ENCODE data around the gene GFRA1.

DNA sequence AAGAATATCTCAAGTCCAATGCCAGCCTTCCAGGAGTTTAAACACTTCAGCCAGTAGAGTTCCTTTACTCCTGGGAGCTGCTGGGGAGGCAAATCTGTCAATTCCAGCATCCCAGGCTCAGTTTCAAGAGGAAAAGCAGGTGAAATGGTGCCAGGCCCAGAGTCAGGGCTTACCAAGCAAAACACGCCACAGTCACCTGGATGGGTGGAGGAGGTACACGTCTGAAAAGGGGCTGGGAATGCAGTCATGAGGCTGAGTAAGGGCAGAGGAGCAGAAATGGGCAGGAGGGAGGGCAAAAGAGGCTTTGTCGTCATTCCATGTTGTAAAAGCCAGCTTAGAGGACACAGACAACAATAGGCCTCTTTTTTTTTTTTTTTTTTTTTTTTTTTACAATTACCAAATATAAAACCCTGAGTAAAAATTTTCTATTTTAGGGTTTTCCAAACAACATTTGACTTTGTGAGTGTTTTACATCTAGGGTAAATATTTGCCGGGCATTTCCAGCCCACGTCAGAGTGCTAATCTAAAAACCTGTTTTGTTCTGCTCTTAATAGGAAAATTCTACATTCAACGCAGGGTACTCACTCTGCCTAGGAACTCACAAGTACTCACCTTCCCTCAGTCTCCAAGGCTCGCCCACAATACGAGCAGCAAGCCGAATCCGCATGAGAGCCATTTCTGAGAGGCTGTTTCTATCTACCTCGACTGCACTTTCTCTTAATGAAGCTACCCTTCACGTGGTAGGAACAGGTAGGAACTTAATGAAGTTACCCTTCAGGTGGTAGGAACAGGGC lies 21.2 kb downstream of the GFRA1 start:
- TF ChIP-seq, protein P1, sequence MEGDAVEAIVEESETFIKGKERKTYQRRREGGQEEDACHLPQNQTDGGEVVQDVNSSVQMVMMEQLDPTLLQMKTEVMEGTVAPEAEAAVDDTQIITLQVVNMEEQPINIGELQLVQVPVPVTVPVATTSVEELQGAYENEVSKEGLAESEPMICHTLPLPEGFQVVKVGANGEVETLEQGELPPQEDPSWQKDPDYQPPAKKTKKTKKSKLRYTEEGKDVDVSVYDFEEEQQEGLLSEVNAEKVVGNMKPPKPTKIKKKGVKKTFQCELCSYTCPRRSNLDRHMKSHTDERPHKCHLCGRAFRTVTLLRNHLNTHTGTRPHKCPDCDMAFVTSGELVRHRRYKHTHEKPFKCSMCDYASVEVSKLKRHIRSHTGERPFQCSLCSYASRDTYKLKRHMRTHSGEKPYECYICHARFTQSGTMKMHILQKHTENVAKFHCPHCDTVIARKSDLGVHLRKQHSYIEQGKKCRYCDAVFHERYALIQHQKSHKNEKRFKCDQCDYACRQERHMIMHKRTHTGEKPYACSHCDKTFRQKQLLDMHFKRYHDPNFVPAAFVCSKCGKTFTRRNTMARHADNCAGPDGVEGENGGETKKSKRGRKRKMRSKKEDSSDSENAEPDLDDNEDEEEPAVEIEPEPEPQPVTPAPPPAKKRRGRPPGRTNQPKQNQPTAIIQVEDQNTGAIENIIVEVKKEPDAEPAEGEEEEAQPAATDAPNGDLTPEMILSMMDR (IDR thresholded peaks at IDR 0.05; ENCODE audit: poor library complexity) = no peak
- no peak for TF ChIP-seq EZH2phosphoT487 (IDR thresholded peaks at IDR 0.05; ENCODE audit: low read depth, severe bottlenecking, unreplicated experiment)

All from hepatocyte (in vitro differentiated cells).